A204.1 (cell line): ENCODE measurements around the gene DNAH17.

Experiments used
- FAIRE-seq: peaks from 2 replicates; lab custom pipeline; 2012; peaks lifted over from hg19 to GRCh38; lab: Jason Lieb, UNC

The DNAH17 gene

DNA sequence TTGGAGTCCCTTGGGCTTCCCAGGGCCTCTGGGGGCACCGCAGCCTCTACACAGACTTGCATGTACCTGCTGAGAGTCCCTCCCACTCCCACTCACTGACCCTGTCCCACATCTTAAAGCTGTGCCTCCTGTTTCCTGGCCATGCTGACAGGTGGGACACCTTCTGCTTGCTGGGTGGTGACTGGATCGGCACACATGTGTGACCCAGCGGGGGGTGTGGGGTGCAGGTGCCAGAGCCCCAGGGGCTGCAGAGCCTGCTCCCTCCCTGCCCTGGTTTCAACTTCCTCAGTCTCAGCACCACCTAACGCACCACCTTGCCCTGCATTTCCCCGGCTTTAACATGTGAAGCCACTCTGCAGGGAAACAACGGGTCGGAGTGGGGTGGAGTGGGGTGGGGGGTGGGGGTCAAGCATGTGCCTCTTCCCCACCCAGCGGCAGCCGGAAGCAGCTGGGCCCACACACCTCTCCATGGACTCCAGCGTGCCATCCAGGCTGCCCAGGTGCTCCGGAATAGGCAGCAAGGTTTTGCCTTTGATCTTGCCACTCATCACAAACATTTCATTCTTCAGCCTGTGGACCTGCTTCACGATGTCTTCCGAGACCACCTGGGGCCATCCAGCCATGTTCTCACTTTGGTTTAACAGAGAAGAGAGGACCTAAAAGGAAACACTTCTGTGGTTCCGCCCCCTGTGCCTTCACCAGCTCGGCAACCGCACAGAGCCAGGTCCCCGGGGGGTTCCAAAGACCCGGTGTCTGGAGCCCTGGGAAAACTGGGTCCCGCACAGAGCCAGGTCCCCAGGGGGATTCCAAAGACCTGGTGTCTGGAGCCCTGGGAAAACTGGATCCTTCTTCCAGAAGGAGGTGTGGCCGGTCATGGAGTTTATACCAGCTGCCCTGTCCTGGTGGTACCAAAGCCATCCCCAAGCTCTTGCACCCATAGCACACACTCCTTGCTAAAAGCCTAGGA, 4.7 kb downstream of the DNAH17 start:
- no peak for FAIRE-seq

DNA sequence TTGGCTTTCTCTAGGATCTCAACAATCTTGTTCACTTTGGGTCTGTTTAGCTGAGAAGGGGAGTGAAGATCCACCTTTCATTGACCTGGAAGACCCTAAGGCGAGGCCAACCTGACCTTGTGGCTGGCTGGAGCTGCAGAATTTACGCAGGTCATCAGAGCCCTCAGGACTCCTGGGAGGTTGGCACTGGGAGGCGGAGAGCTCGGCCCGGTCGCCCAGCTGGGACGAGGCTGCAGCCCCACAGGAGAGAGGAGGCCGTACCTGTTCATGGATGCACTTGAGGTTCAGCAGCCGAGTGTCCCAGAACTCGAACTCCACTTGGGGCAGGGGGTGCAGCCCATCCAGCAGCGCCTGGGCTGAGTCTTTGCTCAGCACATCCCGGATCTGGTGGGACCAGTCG, 5.9 kb downstream of the DNAH17 start:
- no peak for FAIRE-seq

DNA sequence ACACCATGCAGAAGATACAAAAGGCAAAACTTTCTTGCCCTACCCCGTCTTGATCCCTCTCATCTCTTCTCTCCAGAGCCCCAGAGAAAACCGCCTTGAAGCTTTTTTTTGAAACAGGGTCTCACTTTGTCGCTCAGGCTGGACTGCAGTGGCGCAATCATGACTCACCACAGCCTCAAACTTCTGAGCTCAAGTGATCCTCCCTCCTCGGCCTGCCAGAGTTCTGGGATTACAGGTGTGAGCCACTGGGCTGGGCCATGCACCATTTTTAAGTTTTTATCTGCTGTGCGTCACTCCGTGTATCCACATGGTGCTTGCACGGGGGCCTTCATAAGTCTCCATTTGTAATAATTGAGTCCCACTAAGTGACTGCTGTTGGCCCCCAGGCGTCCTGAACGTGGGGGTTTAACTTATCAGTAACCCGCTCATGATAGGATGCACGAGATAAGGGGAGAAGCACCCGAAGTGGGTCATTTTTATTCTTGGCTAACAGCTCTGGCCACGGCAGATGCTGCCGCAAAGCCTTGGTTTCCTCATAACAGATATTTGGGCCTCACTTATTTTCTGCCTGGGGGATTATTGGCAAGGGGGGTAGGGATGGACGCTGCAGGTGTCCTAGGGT, 8.6 kb downstream of the DNAH17 start:
- FAIRE-seq = no peak

DNA sequence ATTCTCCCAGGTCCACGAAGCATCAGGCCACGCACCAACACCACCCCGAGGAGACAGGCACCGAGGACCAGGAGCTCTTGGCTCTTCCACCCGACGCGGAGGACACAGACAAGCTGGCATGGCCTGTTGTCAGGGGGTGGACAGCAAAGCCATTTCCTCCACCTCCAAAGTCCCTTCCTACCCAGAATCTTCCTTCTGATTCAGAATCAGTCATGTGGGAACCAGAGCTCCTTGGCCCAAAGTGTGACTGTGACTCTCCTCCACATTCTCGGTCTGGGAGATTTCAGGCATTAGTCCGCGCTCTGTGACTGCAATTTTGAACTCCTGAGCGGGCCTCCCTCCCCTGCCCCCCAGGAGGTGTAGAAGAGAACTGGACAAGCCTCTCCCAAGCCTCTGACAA, 9.2 kb downstream of the DNAH17 start:
- FAIRE-seq = no peak

DNA sequence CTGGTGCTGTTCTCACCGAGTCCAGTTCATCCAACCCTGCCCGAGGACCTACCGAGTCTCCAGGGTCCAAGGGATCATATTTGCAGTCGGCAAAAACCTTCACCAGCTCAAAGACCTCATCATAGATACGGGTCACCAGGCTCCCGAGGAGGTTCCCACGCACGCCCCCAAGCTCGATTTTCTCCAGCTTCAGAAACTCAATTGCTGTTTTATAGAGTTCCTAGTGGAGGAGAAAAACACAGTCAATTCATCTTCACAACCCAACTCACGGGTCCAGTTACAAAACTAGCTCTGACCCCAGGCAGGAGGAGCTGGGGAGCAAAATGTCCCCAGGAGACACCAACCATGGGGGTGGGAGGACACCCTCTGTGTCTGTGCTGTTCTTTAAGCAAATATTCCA, 10.2 kb downstream of the DNAH17 start:
- no peak for FAIRE-seq

DNA sequence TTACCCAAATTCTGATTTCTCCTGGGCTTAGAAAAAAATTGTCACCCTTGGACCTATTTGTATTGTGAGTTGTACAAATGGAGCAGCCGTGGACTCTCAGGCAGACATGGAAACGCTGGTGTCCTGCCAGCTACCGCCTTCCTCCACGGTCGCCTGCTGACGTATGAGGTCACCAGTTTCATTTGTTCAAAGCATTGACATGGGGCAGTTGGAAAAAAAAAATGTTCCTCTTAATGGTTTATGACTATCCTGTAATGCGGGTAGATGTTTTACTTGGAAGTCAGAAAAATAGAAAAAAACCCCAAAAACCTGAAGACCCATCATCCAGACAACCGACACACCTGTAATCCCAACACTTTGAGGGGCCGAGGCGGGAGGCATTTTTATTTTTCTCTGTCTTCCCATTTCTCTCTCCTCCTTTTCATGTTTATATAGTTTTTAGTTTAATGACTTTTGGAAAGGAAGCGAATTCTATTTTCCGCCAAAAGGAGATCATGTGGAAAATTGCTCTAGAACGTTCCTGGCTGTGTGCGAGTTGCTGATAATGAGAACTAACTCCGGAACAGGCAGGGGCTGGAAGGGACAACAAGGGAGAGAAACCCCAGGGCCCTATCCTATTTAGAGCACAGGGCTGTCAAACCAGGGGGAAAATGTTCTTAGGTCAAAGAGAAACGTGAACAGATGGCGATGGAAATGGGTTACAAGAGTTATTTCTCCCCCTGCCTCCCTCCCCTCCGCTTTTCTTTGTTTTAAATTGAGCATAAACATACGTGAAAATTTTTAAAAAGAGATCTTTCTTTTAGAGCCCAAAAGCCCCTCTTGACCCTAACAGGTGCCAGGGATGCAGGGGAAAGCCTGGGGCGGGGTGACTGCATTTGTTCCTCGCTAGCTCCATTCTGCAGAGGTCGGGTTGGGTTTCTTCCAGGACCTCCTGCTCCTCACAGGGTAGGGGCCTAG, 13.7 kb downstream of the DNAH17 start:
- no peak for FAIRE-seq

DNA sequence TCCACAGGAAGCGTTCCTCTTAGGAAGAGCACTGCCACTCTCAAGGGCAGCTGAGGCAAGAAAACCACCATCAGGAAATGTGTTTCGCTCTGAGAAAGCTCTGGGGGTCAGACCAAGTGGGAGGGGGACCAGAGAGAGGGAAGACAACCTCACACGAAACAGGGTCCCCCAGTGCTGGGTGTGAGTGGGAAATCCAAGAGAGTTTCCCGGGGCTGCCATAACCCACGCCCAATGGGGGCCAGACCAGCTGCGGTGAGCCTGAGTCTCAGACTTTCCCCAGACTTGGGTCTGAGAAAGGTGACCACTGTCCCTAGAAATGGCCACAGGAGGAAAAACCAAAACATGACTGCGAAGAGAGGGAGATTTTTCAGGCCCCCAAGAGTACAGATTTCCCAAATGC, 14.5 kb downstream of the DNAH17 start:
- no peak for FAIRE-seq

DNA sequence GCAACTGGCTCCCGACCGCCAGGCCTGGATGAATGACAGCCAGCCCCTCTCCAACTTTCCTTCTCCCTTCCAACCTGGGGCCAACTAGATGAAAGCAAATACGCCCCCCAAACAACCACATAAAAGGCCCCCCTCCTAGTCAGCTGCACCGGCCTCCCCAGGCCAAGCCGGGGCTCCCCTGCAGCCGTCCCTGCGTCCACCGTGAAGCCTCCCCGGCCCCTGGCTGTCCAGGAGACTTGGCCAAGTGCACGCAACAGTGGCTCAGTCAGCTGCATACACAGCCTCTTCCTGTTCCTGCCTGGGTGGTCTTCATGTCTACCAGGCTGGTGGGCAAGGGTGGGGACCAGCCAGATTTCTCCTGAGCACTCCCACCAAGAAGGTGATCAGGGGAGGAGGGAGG, 16.0 kb downstream of the DNAH17 start:
- no peak for FAIRE-seq

DNA sequence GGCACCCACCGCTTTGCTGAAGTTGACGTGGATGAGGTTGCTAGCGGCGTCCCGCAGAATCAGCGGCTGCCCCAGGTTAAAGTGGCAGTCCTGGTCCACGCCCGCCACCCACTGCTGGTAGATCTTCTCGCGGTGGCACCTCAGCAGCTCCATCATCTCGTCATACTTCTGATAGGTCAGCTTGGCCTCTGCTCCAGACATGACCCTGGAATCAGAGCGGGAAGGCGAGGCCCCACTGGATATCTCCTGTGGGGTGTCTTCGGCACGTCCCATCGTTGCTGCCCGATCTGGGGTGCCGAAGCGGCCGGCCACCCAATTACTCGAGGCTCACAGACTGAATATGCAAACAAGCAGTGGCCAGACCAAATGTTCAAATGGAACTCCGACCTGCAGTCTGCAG, 16.5 kb downstream of the DNAH17 start:
- no peak for FAIRE-seq

DNA sequence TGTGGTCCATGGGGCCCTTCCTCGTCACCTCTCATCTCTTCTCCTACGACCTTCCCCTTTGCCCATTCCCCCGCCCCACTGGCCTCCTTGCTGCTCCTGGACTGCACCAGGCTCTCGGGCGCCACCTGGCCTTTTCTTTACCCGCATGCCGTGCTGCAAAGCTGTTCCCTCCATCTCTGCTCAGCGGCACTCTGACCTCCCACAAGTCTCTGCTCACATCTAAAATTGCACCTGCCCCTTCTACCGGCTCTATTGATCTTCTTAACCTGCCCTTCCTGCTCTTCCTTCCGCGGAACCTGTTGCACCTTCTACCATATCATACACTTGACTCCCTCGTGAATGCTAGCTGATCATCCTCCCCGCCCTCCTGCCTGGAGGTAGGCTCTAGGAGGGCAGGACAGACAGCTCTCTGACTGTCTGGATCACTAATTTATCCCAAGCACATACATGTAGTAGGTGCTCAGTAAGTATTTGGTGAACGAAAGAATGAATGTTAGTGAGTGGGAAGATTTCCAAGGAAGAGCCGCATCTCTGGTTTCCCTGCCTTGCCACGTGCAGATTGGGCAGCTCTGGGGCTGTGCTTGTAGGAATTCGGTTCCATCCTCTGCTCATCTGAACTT, 17.3 kb downstream of the DNAH17 start:
- no peak for FAIRE-seq

DNA sequence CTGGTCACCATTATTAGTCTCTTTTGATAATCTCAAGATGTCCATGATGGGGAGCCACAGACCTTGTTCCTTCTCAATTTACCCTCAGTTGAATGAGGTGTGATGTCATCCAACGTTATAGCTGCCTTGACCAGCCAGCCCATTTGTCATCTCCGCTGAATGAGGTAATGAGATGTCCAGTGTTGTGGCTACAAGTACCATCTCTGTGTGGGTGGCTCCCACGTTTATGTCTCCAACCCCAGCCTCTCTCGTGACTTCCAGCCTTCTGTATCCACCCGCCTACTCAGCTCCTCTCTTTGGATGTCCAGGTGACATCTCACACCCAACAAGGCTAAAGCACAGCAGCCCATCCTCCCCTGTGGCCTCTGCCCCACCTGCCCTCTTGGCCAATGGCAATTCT, 18.2 kb downstream of the DNAH17 start:
- no peak for FAIRE-seq

DNA sequence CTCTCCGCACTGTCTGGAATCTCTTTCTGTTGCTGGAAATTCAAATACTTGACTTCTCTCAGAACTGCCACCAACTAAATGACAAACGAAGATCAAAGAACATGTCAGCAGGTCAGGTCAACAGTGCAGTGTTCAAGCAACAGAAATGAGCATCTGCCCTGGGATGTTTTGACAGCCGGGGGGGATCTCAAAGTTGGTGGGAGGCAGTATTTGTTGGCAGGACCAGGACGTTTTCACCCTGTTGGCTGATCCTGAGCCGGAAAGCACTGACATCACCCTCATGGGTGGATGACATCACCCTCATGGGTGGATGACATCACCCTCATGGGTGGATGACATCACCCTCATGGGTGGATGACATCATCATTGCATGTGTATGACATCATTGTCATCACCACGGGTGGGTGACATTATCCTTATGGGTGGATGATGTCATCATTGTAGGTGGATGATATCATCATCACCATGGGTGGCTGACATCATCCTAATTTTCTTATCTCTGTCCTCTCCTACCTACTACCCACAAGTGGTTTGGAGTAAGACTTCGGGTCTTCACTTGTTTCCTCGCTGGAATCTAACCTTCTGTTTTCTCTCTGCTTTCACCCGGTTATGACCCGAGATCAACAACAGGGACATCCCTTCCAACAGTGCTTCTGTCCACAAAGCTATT, 18.9 kb downstream of the DNAH17 start:
- FAIRE-seq = no peak

DNA sequence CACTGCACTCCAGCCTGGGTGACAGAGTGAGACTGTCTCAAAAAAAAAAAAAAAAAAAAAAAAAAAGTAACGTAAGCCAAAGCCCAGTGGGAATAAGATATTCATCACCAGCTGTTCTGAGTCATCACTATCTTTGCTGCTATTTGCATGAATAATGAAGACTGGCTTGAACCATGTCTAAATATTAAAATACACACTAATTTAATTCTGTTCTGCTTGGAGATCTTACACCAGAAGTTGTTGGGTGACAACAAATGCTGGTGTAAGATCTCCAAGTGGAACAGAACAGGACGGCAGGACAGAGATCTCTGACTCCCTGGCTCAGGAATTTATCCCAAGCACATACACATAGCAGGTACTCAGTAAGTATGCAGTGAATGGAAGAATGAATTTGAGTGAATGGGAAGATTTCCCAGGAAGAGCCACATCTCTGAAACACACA, 19.6 kb downstream of the DNAH17 start:
- no peak for FAIRE-seq

DNA sequence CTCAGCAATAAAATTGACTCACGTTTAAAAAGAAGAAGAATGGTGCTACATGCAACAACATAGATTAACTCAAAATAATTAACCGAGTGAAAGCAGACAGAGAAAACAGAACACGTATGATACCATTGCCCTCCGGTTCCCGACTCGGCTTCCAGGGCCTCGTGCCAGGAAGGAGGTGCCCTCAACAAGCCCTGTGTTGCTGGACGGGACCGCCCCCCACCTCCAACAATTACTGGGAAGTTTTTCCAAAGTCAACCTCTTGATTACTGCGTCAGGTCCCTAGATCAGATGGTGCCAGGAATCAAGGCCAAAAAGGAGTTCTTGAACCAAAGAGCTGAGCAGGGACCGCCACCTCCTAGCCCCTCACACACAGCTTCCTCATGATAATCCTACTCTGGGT, 20.4 kb downstream of the DNAH17 start:
- no peak for FAIRE-seq

DNA sequence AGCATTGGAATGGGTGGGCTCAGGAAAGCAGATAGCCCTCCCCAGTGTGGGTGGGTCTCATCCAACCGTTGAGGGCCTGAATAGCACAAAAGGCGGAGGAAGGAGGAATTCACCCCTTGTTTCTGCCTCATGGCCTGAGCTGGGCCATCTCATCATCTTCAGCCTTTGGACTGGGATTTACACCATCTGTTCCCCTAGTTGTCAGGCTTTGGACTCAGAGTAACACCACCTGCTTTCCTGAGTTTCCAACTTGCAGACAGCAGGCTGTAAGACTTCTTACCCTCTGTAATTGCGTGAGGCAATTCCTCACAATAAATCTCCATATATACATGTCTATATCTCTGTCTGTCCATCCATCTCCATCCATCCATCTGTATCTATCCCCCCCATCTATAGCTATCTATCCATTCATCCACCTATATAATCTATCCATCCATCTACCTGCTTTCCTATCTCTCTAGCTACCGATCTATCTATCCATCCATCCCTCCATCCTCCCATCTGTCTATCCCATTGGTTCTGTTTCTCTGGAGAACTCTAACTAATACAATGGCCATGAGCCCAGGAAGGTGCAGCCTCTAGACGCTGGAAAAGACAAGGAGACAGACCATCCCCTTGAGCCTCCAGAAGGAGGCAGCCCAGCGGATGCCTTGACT, 21.3 kb downstream of the DNAH17 start:
- no peak for FAIRE-seq

DNA sequence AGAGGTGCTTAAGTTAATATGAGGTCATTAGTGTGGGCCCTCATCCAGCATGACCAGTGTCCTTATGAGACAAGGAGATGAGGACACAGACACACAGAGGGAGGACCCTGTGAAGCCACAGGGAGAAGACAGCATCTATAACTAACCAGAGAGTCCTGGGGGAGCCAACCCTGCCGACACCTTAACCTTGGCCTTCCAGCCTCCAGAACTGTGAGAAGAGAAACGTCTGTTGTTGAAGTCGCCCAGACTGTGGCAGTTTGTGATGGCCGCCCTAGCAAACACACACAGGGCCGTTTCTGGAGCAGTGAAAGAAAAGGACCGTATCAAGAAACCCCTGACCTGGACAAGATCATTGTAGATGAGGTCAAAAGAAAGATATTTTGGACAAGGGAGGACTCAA, 26.7 kb downstream of the DNAH17 start:
- no peak for FAIRE-seq

DNA sequence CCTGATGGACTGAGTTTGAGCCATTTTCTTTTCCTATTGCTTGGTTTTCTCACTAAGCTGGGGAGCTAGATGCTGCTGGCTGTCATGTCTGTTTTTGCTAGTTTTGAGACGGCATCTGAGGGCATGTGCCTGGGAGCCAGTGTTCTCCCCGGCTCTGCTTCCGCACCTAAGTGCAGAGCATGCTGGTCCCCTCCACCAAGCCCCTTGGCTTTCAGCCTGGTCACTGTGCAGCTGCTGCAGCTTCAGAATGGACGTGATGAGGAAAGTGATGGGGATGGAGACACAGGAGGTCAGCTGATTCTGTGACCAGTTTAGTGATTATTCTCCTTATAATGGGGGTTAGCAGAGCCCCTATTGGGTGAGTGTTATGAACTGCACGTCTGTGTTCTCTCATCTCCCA, 28.5 kb downstream of the DNAH17 start:
- FAIRE-seq = no peak

DNA sequence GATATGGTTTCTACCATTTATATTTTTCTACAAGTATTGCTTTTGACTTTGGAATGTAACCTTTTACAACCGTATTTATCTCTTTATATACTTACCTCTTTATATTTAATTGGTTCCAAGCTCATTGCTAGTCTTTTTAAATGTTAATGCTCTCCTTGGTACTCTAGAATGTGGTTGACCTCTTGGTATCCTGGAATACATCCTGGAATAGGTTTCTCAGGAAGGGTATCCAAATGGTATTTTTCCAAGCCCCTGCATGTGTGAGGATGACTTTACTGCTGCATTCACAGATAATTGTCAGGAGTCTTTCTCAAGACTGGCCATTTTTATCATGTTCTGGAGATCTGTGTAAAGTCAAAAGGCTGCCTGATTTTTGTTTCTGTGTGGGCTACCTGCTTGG, 30.2 kb downstream of the DNAH17 start:
- FAIRE-seq = no peak

DNA sequence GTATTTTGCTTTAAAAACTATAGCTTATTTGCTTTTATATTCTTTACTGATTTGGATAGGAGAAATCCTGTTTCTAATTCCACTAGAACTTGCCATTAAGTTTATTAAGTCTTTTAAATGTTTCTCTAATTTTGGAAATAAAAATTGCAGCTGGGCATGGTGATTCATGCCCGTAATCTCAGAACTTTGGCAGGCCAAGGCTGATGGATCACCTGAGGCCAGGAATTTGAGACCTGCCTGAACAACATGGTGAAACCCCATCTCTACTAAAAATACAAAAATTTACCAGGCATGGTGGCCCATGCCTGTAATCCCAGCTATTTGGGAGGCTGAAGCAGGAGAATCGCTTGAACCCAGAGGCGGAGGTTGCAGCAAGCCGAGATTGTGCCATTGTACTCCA, 30.7 kb downstream of the DNAH17 start:
- FAIRE-seq = no peak

DNA sequence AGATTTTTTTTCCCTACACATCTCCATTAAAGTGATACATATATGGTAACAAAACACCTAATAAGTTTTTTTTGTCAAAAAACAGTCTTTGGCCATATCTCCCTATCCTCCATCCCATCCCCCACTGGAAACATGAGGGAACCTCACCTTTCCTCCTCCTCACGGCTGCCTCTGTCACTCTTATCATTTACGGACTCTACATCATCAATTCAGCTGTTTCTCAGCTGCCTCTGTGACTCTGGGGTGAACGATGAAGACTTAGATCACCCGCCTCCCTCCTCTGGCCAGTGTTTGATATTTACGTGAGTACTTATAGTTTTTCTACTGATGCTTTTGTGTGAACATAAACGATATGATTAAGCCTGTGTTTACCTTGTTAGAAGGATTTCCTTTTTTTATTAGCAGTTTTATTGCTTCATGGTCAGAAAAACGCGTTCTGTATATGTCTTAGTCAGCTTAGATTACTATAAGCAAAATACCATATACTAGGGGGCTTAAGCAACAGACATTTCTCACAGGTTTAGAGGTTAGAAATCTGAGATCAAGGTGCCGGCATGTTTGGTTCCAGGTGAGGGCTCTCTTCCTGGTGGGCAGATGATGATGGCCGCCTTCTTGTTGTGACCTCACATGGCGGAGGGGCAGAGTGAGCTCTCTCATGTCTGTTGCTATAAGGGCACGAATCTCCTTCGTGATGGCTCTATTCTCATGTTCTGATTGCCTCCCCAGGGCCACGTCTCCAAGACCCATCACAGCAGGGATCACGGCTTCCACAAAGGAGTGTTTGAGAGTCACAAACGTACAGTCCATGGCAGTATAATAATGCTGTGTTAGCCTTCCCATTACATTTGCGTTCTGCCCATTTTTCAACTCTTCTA, 32.1 kb downstream of the DNAH17 start:
- FAIRE-seq = no peak
